ENCODE measurements around the gene POLR1H.

The POLR1H gene

DNA sequence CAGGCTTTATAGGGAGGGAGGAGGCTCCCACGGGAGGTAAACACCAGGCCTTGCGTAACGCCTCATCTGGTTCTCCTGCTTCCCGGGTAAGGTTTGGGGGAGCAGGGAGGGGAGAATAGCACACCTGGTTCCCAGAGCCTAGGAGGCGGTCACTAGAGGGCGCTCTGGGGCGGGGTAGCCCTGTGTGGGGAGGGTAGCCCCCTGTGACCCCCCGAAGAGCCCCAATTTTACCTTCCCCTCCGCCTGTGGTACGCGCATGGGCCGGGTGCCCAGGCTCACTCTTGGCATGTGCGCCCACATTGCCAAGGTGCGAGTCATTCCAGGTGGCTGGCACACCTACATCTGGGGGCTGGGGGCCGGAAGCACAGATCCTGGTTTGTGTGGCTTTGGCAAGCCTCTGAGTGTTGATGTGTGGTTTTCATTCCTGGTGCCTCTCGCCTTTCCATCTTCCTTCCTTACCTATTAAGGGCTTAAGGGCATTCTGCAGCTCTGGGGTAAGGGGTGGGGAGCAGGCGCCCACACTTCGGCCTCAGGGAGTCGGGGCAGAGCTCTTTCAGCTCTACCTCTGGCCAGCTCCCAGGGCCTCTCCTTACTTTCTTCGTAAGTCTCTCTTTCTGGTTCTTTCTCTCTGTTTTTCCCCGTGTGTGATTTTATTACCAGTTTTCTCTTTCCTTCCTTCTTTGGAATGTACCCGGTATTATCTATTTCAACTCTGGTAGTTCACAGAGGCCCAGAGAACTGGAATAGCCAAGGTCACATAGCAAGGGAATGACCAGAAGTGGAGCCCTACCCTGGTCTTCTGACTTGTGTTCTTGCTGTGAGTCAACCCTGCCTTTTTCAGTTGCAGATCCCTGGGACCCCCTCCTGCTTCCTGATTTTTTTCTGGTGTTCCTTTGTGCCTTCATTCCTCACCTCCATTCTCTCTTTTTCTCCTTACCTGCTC is 15.0 kb downstream of the POLR1H start:
- Histone ChIP-seq H3K4me3 (ENCODE audit: low read length in 2 of 2) (peak overlapping the region; percentile 34 to 76), H3K4me2 (ENCODE audit: insufficient read depth, low read length, poor library complexity, severe bottlenecking) (peak overlapping the region; percentile 92), H4K8ac (ENCODE audit: low read depth, low read length) (no peak overlapping the region), H3K79me1 (ENCODE audit: low read depth, low read length) (no peaks in the 10 kb centered on the region), H2BK12ac (ENCODE audit: low read length) (no peak overlapping the region), H3K18ac (ENCODE audit: low read length) (no peak overlapping the region), H2BK15ac (ENCODE audit: low read length) (peak overlapping the region; percentile 10), H3K23ac (ENCODE audit: low read depth, low read length, poor library complexity) (no peak overlapping the region), H2BK120ac (ENCODE audit: low read depth, low read length) (no peak overlapping the region), H3K36me3 (replicated peaks in 1 of 2; ENCODE audit: control insufficient read depth in 2 of 2, insufficient read depth in 2 of 2, low read length in 2 of 2) (no peaks in the 10 kb centered on the region), H3K14ac (ENCODE audit: low read length) (no peak overlapping the region), H2BK5ac (ENCODE audit: low read length) (no peak overlapping the region), H3K9ac (ENCODE audit: low read depth, low read length, poor library complexity) (no peak overlapping the region), H2AFZ (ENCODE audit: low read length) (peak overlapping the region; percentile 96), H3K4ac (ENCODE audit: low read length) (no peak overlapping the region), H3K9me3 (replicated peaks in 1 of 2; ENCODE audit: control insufficient read depth in 2 of 2, insufficient read depth in 1 of 2, low read depth in 1 of 2, low read length in 2 of 2) (peaks cover 0 to 3% of the 10 kb centered on the region in 2 donors), H2AK5ac (ENCODE audit: low read depth, low read length) (no peak overlapping the region), H3K4me1 (ENCODE audit: control insufficient read depth in 2 of 2, insufficient read depth in 1 of 2, low read depth in 1 of 2, low read length in 2 of 2) (peaks cover 9 to 15% of the 10 kb centered on the region in 2 donors), H4K91ac (ENCODE audit: low read depth, low read length, poor library complexity) (no peak overlapping the region), H3K27ac (replicated peaks; ENCODE audit: low read length) (no peak overlapping the region), H3K27me3 (ENCODE audit: control insufficient read depth in 3 of 3, insufficient read depth in 3 of 3, low read depth in 1 of 3, low read length in 3 of 3) (peaks cover 15 to 77% (median 75%) of the 10 kb centered on the region in 3 experiments)
- no peak for DNase-seq (ENCODE audit: low spot score)
- WGBS, 2 donors (ENCODE audit: extremely low coverage in 2 of 2, insufficient read length in 2 of 2, insufficient replicate concordance in 1 of 2): no CpG with 5 or more reads among the region's 22 CpGs

DNA sequence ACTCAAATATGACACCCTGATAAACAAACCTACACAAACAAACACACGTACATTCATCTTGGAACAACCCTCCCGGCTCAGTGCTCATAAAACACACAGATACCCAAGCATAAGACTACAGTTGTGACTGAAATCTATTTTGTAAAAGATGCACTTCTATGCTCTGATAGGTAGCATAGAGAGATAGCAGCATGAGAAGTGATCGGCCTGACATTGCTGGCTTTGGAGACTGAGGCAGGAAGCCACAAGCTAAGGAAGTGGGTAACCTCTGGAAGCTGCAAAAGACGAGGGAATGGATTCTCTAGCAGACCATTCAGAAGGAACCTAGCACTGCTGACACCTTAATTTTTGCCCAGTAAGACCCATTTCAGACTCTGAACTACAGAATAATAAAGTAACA is 16.2 kb downstream of the POLR1H start:
- H3K14ac ChIP-seq (ENCODE audit: low read length): no peak overlapping the region
- H2AK5ac ChIP-seq (ENCODE audit: low read depth, low read length): no peak overlapping the region
- H2BK12ac ChIP-seq (ENCODE audit: low read length): no peak overlapping the region
- H3K36me3 ChIP-seq (replicated peaks in 1 of 2; ENCODE audit: control insufficient read depth in 2 of 2, insufficient read depth in 2 of 2, low read length in 2 of 2): no peaks in the 10 kb centered on the region
- no peak overlapping the region for H3K4me2 ChIP-seq (ENCODE audit: insufficient read depth, low read length, poor library complexity, severe bottlenecking)
- no peak overlapping the region for H3K23ac ChIP-seq (ENCODE audit: low read depth, low read length, poor library complexity)
- H3K9ac ChIP-seq (ENCODE audit: low read depth, low read length, poor library complexity): no peak overlapping the region
- no peak overlapping the region for H4K91ac ChIP-seq (ENCODE audit: low read depth, low read length, poor library complexity)
- H2AFZ ChIP-seq (ENCODE audit: low read length): no peak overlapping the region
- no peak overlapping the region for H3K18ac ChIP-seq (ENCODE audit: low read length)
- no peak overlapping the region for H3K4ac ChIP-seq (ENCODE audit: low read length)
- no peak overlapping the region for H2BK120ac ChIP-seq (ENCODE audit: low read depth, low read length)
- DNase-seq (ENCODE audit: low spot score): no peak
- peaks cover 7 to 15% of the 10 kb centered on the region in 2 donors for H3K4me1 ChIP-seq (ENCODE audit: control insufficient read depth in 2 of 2, insufficient read depth in 1 of 2, low read depth in 1 of 2, low read length in 2 of 2)
- WGBS, 2 donors (ENCODE audit: extremely low coverage in 2 of 2, insufficient read length in 2 of 2, insufficient replicate concordance in 1 of 2): no CpG with 5 or more reads among the region's 4 CpGs
- H3K27me3 ChIP-seq (ENCODE audit: control insufficient read depth in 3 of 3, insufficient read depth in 3 of 3, low read depth in 1 of 3, low read length in 3 of 3): peaks cover 11 to 75% (median 63%) of the 10 kb centered on the region in 3 experiments
- H3K4me3 ChIP-seq (ENCODE audit: low read length in 2 of 2): no peak overlapping the region
- H2BK5ac ChIP-seq (ENCODE audit: low read length): no peak overlapping the region
- no peak overlapping the region for H3K27ac ChIP-seq (replicated peaks; ENCODE audit: low read length)
- H3K9me3 ChIP-seq (replicated peaks in 1 of 2; ENCODE audit: control insufficient read depth in 2 of 2, insufficient read depth in 1 of 2, low read depth in 1 of 2, low read length in 2 of 2): peaks cover 0 to 3% of the 10 kb centered on the region in 2 donors
- H2BK15ac ChIP-seq (ENCODE audit: low read length): no peak overlapping the region
- H4K8ac ChIP-seq (ENCODE audit: low read depth, low read length): no peak overlapping the region
- no peaks in the 10 kb centered on the region for H3K79me1 ChIP-seq (ENCODE audit: low read depth, low read length)

DNA sequence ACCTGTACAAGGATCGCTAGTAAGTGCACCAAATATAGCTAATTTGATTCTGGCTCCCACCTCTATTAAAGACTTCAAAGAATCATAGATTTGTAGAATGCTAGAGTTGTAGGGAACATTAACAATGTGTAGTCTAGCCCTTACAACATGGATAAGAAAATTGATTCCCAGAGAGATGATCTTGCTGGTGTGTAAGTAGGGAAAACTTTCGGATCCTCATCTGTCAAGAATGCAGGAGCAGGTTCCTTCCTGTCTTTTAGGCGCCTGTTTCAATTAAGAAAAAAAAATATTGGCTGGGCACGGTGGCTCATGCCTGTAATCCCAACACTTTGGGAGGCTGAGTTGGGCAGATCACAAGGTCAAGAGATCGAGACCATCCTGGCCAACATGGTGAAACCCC is 26.8 kb downstream of the POLR1H start:
- Histone ChIP-seq H3K4me2 (ENCODE audit: insufficient read depth, low read length, poor library complexity, severe bottlenecking) (no peak overlapping the region), H3K27me3 (ENCODE audit: control insufficient read depth in 3 of 3, insufficient read depth in 3 of 3, low read depth in 1 of 3, low read length in 3 of 3) (peaks cover 0 to 29% (median 0%) of the 10 kb centered on the region in 3 experiments), H3K23ac (ENCODE audit: low read depth, low read length, poor library complexity) (no peak overlapping the region), H2AFZ (ENCODE audit: low read length) (no peak overlapping the region), H2AK5ac (ENCODE audit: low read depth, low read length) (no peak overlapping the region), H3K27ac (replicated peaks; ENCODE audit: low read length) (no peak overlapping the region), H3K9ac (ENCODE audit: low read depth, low read length, poor library complexity) (no peak overlapping the region), H2BK120ac (ENCODE audit: low read depth, low read length) (no peak overlapping the region), H3K4me3 (ENCODE audit: low read length in 2 of 2) (no peak overlapping the region), H3K4me1 (ENCODE audit: control insufficient read depth in 2 of 2, insufficient read depth in 1 of 2, low read depth in 1 of 2, low read length in 2 of 2) (no peaks in the 10 kb centered on the region), H2BK5ac (ENCODE audit: low read length) (no peak overlapping the region), H2BK15ac (ENCODE audit: low read length) (no peak overlapping the region), H3K18ac (ENCODE audit: low read length) (no peak overlapping the region), H3K4ac (ENCODE audit: low read length) (no peak overlapping the region), H4K91ac (ENCODE audit: low read depth, low read length, poor library complexity) (no peak overlapping the region), H3K14ac (ENCODE audit: low read length) (no peak overlapping the region), H4K8ac (ENCODE audit: low read depth, low read length) (no peak overlapping the region), H3K36me3 (replicated peaks in 1 of 2; ENCODE audit: control insufficient read depth in 2 of 2, insufficient read depth in 2 of 2, low read length in 2 of 2) (no peaks in the 10 kb centered on the region), H3K9me3 (replicated peaks in 1 of 2; ENCODE audit: control insufficient read depth in 2 of 2, insufficient read depth in 1 of 2, low read depth in 1 of 2, low read length in 2 of 2) (no peaks in the 10 kb centered on the region), H3K79me1 (ENCODE audit: low read depth, low read length) (no peaks in the 10 kb centered on the region), H2BK12ac (ENCODE audit: low read length) (no peak overlapping the region)
- no CpG with 5 or more reads among the region's 5 CpGs for WGBS, 2 donors (ENCODE audit: extremely low coverage in 2 of 2, insufficient read length in 2 of 2, insufficient replicate concordance in 1 of 2)
- no peak for DNase-seq (ENCODE audit: low spot score)

DNA sequence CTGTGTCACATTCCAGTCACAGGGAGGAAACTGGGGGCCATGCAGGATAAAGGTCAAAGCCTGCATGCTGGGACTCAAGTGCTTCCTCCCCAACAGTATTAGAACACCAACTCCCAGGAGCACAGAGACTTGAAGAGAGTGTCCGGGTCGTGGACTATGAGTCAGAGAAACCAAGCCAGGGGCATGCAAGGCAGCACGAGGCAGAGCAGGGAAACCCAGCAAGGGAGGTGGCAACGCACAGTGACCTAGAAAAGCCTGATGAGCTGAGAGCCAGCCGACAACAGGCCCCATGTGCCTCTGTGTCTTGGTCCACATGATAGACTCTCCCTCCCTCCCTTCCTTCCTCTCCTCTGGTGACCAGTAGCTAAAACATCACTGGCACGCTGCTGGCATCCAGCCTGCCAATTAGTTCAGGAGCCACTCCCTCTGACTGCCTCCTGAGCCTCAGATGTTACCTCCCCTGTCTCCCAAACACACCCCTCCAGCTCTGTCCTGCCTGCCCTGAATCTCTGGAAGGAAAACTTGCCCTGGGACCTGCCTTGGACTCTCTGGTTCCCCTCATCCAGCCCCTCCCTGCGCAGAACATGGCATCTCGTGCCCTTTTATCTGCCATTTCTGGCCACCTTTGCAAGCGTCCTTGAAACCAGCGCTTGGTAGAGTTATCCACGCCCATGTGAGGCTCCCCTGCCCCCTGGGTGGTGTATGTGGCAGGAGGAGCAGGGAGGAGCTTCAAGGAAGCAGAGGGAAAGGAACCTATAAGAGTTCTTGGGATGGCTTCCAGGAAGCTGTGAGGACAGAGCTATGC is 30.7 kb downstream of the POLR1H start:
- Histone ChIP-seq H2BK5ac (ENCODE audit: low read length) (no peak overlapping the region), H4K8ac (ENCODE audit: low read depth, low read length) (no peak overlapping the region), H3K4me1 (ENCODE audit: control insufficient read depth in 2 of 2, insufficient read depth in 1 of 2, low read depth in 1 of 2, low read length in 2 of 2) (no peaks in the 10 kb centered on the region), H3K27ac (replicated peaks; ENCODE audit: low read length) (no peak overlapping the region), H2AK5ac (ENCODE audit: low read depth, low read length) (no peak overlapping the region), H2BK12ac (ENCODE audit: low read length) (no peak overlapping the region), H3K36me3 (replicated peaks in 1 of 2; ENCODE audit: control insufficient read depth in 2 of 2, insufficient read depth in 2 of 2, low read length in 2 of 2) (no peaks in the 10 kb centered on the region), H2BK120ac (ENCODE audit: low read depth, low read length) (no peak overlapping the region), H3K9ac (ENCODE audit: low read depth, low read length, poor library complexity) (no peak overlapping the region), H4K91ac (ENCODE audit: low read depth, low read length, poor library complexity) (no peak overlapping the region), H2BK15ac (ENCODE audit: low read length) (no peak overlapping the region), H3K27me3 (ENCODE audit: control insufficient read depth in 3 of 3, insufficient read depth in 3 of 3, low read depth in 1 of 3, low read length in 3 of 3) (peaks cover 0 to 58% (median 7%) of the 10 kb centered on the region in 3 experiments), H3K9me3 (replicated peaks in 1 of 2; ENCODE audit: control insufficient read depth in 2 of 2, insufficient read depth in 1 of 2, low read depth in 1 of 2, low read length in 2 of 2) (no peaks in the 10 kb centered on the region), H3K4me2 (ENCODE audit: insufficient read depth, low read length, poor library complexity, severe bottlenecking) (no peak overlapping the region), H3K79me1 (ENCODE audit: low read depth, low read length) (no peaks in the 10 kb centered on the region), H3K4ac (ENCODE audit: low read length) (no peak overlapping the region), H3K4me3 (ENCODE audit: low read length in 2 of 2) (no peak overlapping the region), H3K14ac (ENCODE audit: low read length) (no peak overlapping the region), H2AFZ (ENCODE audit: low read length) (peak overlapping the region; percentile 3), H3K23ac (ENCODE audit: low read depth, low read length, poor library complexity) (no peak overlapping the region), H3K18ac (ENCODE audit: low read length) (no peak overlapping the region)
- DNase-seq (ENCODE audit: low spot score): no peak
- no CpG with 5 or more reads among the region's 11 CpGs for WGBS, 2 donors (ENCODE audit: extremely low coverage in 2 of 2, insufficient read length in 2 of 2, insufficient replicate concordance in 1 of 2)

Measured in neuronal stem cell (in vitro differentiated cells).